Measurements from ENCODE around the gene ACADL. TPM values are rescaled to one million over a fixed set of nuclear protein-coding genes. Genes with fewer than 3 reads are reported as not detected.

The ACADL gene
- total RNA-seq (2014; rRNA removed; shearing (Covaris generic)), result not detected in 2 replicates

DNA sequence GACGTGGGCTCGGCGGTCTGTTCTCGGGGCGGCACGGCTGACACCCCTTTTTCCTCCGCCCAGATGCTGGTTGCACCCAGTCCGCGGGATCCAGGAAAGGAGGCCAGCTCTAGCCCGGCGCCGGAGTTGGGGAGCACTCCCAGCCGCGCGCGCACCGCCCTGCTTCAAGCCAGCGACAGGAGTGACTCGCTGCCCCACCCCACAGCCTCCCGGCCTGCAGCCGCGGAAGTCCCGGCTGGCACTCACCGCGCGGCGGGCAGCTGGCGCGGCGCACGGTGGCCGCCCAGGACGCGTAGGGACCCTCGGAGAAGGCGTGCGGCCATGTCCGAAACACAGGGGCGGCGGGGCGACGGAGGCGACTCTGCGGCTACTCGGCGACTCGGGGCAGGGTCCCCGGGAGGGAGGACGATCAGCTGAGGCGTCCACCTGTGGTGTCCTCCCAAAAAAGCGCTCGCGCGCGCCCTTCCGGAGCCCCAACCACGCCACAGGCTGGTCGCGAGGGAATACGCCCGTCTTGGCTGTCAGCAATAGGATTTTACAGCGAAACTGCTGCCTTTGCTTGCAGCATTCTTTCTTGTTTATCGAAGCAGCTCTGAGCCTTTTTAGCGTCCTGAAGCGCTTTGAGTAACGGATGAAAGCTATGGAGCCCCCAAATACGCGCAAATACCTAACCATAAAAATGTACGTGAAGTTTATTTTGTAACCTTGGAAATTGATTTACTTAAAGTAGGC, at the start of gene ACADL:
Gene ACADL (minus strand): TSS at position 507 of the 732 bp plus-strand sequence. CDS start 184 bp downstream, at position 323.
- peak; percentile 18 for DNase-seq (ENCODE audit: low read depth)

DNA sequence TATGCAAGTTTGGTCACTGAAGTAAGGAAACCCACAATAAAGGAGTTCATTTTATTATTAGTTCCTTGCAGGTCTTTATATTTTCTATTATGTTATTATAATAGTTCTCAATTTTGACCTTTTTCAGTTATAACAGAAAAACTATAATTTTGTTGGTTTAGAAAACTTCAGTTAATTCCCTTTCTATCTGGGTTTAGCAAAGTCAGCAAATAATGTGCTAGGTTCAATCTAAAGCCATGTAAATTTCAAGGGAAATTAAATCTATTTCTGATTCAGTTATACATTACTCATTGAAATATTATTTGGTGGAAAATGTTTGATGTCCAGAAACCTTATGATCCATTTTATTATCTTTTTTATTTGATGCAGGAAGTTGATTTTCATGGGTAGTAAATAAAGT, 46.1 kb upstream of the ACADL start:
- no peak for DNase-seq (ENCODE audit: low read depth)

DNA sequence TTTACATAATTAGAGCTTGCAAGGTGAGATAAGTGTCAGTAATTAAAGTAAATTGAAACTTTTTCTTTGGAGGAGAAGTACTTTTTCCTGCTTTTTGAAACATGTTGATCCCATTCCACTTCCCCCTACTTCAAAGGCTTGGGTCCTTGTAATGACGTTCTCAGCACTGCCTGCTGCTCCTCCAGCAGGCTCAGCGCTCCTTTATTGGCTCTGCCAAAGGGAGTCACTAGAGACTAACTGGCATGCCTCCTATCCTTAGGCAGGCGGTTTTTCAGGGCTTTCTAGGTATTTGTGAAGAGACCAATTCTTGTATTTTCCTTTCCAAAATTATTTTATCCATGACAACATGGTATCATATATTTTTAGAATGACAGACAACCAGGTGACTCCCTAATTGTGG, 43.9 kb upstream of the ACADL start:
- no peak for DNase-seq (ENCODE audit: low read depth)

DNA sequence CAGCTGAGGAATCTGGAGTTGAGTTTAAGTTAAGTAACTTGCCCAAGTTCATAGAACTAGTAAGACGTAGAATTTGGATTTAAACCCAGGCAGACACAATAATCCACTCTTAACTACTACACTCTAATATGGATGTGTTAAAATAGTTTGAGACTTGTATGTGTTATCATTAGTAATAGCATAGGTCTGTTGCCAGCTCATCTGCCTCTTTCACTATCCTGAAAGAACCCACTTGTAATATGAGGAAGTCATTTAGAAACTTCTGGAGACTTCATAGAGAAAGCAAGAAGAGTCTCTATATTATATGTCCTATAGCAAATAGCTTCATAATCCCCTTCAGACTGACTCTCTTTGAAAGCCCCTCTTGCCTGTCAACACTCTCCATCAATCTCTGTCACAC, 43.0 kb upstream of the ACADL start:
- no peak for DNase-seq (ENCODE audit: low read depth)

DNA sequence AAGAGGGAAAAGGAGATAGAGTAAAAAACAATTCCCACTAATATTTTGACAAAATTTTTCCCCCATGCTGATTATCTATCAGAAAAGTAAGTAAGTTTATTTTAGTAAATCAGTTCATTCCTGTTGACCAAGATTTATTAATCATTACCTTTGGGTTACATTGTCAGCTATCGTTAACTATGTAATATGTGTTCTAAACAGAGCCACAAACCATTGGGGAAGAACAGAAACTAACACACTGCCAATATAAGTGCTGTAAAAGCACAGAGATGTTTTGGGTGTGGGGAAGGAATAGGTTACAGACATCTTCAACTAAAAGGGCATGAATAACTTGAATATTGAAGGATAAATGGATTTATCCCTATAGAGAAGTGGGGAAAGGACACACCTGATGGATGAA, 42.5 kb upstream of the ACADL start:
- no peak for DNase-seq (ENCODE audit: low read depth)

DNA sequence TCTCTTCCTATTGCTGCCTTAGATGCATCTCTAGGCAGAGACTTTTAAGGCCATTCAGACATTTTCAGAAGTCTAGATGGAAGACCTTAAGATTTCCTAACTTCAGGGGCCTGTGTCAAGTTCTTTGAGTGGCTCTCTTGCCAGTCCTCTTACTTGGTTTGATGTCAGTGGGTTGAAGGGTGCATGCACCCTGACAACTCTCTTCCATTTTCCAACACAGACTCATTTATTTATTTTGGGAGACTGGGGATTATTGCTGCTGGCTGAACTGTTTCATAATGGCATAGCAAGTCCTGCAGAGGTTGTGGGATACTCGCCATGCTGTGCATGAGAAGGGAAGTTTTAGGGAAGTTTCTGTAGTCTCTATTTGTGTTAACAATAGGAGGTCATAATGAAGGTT, 39.0 kb upstream of the ACADL start:
- no peak for DNase-seq (ENCODE audit: low read depth)

DNA sequence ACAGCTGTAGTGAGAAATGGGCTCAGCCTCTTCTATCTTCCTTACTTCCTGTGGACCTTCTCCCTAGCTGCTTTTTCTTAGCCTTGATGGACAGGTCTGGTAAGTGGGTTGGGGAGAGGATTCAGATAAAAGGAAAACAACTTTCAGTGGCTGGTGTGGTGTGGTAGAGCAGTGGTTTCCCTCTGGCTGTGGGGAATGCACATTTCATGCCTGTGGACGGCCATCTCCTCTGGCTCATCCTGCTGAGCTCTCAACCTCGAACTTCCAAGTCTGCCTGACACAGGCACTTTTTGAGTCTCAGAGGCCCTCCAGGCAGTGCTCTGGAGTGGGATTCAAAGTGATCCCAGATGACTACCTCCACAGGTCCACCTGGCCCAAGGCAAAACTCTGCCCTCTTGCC, 38.6 kb upstream of the ACADL start:
- no peak for DNase-seq (ENCODE audit: low read depth)

DNA sequence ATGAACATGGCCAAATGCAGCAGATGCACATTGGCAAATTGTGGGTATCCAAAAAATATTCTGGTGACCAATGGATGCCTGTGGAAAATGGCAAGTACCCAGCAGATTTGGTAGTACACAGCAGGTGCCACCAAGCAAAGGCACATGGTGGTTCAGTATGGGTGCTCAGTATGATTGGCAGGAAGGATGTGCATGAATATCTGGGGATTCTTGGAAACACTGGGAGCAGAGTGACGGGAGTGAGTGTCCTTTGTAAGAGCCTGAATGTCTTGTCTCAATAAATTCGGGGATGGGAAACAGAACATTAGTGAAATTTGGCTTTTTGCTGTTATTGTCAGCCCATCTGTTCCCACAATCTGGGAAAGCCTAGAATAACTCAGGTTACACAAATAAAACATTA, 36.8 kb upstream of the ACADL start:
- DNase-seq (ENCODE audit: low read depth), result no peak

DNA sequence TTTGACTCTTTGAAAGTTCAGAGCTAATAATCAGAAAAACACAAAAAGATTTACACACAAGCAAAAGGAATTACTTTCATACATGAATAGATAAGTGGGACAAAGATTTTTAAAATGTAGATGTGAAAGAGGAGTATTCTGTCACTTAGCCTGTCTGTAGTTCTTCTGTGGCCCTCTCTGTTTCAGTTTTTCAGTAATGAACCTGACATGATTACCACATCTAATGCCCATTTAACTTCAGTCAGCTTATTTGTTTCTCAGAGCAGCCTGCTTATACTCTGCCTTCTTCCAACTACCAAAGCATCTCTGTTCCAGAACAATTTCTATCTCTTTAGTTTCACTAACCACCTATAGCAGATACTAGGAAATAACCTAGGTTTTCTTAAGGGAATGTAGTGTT, 34.4 kb upstream of the ACADL start:
- DNase-seq (ENCODE audit: low read depth), result no peak

DNA sequence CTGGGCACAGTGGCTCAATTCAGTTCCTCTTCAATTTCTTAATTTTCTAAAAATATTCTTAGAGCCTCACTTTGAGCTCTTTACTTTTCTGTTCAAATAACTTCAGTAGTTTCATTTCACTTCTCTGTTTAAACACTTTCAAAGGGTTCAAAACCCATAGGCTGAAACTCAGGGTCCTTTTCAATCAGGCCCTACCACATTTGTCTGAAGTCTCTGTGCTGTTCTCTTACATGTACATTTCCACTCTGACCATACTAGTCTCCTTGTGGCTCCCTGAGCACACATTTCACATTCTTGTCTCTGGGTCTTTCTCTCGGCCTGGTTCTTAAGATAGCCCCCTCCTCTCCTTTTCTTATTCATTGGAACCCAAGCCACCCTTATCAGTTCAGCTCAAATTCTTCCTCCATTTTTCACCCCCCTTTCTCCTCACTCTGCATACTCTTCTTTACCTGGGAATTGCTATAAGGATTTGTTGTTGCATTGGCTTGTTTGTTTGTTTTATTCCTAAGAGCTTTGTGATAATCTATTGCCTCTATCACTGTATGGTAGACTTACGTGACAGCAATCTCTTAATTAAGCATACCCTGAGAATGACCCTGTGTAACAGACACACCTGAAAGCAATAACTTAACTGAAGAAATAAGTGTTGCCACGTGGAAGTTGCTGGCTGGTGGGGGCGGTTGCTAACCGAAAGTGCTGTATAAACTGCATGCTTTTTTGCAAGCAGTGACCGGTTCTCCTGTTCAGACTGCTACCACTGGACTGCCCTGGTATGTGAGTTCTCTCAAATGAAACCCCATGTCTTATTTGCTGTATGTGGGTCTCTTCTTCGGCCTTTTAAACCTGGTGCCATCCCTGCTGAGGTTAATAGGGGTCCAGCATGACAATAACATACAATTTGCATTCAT, 27.7 kb upstream of the ACADL start:
- no peak for DNase-seq (ENCODE audit: low read depth)

DNA sequence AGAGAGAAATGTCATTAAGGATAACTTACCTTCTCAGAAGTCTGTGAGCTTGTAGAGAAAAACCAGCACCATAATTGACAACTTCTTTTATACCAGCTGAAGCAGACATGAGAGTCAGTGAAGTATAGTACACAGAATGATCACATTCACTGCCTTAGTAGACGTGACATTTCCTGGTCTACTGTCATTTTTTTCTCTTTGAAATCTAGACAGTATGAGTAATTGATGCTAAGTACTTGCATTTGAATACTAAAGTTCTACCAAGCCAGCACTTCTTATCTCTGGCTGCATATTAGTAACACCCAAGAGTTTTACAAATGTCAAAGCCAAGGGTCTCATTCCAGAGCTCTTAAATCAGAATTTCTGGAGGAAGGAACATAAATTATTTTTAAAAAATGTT, 25.4 kb upstream of the ACADL start:
- DNase-seq (ENCODE audit: low read depth), result no peak

DNA sequence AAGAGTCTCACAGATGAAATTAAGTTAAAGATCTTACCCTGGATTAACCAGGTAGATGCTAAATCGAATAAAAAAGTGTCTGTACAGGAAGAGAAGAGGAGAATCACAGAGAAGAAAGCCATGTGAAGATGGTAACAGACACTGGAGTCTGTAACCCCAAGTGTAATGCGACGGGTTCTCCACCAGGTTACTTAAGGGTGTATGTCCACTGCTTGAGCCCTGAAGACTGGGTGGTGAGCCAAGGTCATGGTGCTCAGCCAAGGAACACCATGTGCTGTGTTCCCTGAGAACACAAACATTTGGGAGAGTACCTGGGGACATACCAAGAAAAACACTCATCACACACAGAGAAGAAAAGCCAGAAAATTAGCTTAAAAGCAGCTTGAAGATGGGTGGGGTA, 8.2 kb upstream of the ACADL start:
- DNase-seq (ENCODE audit: low read depth), result no peak

DNA sequence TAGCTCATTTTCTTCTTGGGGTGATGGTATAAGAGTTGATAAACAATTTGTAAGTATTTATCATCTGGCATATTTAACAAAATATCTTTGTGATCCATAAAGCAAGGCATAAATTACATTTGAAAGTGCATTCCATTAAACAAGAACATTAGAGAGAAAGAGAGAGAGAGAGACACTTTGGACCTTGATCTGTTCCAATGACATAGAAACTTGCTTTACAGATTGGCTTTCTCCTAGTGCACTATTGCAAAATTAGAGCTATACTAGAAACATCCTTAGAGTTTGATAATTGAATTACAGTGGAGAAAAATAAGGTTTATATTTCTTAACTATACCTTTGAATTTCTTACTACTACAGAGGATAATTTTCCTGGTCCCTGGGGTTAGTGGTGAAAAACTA, 5.7 kb upstream of the ACADL start:
- no peak for DNase-seq (ENCODE audit: low read depth)

DNA sequence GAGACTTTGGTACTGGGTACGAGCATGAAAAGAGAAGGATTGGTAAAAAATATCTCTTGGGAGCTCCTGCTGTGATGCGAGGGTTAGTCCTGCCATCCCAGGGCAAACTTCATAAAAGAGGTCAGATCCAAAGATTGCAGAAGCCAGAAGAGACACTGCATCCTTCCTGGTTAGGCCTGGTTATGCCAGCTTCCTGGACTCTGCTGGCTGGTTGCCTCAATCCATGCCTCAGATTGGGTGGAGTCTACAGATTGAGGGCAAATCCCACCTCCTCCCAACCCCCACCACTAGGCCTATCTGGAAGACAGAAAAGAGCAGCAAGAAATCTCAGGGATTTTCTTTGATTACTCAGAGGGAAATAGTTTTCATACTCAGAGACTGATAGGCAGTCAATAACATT, 5.3 kb upstream of the ACADL start:
- DNase-seq (ENCODE audit: low read depth), result no peak

DNA sequence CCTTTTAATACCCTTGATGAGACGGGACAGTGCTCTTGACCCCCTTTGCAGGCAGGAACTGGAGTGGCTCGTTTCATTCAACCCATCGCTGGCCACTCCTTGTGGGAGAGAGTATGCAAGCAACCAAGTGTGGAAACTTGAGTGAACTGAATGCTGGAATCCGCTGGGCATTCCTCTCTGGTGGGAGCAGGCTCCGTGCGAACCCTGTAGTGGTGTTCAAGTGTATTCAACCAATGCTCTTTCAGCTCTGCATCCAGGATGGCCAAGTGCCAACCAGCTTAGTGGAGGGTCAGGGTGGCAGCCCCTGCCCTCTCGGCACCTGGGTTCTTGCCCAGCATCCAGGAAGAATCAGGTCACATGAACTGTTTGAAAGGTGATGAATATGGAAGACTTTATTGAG, 3.3 kb upstream of the ACADL start:
- no peak for DNase-seq (ENCODE audit: low read depth)

DNA sequence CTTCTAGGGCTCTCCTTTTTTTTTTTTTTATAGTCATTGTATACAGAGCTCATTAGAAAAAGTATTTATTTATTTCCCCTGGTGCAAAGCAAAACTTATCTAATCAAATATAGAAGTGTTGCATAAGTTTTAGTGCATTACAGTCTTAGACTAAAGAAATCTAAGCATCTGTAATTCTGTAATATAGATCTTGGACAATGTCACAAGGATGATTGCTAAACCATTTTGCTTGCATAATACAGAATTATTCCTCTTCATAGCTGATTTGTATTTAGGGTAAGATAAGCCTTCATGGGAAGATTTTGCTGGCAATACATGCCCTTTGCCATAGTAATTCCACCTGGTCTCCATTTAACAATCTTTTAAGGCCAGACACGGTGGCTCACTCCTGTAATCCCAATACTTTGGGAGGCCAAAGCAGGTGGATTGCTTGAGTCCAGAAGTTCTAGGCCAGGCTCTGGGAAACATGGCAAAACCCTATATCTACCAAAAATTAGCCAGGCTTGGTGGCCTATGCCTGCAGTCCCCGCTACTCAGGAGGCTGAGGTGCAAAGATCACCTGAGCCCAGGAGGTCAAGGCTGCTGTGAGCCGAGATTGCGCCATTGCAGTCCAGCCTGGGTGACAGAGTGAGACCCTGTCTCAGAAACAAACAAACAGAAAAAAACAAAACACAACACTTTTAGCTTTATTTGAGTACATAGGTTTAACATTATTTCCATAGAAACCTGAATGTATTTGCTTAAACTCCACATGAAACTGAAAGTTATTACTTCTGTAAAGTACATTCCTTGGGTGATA, 2.2 kb upstream of the ACADL start:
- no peak for DNase-seq (ENCODE audit: low read depth)

DNA sequence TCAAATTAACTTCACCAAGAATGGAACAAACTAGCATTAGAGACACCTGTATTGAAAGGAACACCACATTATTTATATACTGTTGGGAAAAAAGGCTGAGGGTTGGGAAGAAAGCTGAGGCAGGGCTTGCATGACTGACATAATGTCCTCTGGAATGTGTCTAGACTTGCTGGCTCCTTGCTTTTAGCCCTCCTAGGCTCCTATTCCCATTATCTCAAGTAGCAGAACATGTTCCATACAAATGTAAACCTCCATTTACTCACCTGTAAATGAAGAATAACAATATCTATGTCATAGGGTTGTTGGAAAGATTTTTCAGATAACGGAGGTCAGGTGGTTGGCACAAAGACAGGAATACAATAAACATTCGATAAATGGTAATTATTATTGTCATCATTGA, 976 bp upstream of the ACADL start:
- no peak for DNase-seq (ENCODE audit: low read depth)

DNA sequence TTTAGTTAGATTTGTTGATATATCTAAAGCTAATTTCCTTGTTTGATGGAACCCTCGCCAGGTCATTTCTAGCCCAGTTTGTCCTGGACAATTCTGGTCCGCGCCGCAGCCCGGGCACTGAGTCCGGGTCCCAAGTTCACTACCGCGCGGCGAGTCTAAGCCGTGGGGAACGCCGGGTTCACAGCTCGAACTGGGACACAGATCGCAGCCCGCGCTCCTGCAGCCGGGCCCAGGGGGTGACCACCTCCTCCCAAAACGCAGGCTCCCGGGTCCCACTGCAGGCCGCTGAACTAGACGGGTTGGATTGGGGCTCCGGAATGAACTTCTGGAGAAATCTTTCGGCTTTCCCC, 681 bp downstream of the ACADL start:
- DNase-seq (ENCODE audit: low read depth), result no peak

DNA sequence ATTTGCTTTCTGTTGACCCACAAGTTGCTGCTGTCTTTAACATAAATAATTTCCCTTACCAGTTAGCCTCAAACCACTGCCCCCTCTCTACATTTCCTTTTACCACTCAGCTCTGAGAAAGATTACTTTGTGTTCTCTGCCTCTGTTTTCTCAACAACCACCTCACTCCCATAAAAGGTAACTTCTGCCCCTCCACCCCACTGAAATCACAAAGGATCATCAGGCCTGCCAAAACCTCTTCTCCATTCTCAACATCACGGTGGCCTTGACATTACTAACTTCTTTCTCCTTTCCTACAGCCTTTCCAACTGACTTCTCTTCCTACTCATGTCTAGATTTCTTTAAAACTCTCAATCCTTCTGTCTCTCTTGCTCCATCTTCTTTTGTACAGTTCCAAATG, 10.1 kb downstream of the ACADL start:
- no peak for DNase-seq (ENCODE audit: low read depth)

DNA sequence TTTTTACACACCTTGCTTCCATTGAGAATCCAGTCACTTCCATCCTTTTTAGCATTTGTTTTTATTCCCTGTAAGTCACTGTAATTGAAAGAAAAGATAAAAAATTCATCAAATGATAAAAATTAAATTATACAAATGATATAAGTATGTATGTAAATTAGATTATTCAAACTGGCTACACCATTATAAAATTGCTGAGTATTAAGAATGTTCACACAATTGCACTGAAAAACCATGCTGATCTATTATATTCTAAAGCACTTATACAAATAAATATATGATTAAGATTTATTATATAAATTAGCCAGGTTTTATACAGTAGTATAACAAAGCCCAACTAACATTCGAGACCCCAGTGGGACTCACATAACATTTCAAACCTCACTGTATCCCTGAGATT, 15.1 kb downstream of the ACADL start:
- no peak for DNase-seq (ENCODE audit: low read depth)

DNA sequence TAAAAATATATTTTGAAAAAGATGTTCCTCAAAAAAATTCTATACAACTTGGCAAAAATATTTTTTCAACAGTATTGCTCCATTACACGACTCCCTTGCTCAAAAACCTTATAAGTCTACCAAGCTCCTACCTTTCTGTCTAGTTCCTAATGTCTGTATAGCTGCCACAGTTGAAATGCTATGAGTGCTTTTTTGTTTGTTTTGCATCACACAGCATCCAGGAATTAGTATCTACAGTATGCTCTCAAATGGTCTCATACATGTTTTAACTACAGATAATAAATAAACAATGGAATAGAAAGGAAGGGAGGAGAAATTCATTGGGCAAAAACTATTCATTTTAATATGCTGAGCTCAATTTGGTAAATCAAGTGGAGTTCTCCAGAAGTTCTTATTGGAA, 17.3 kb downstream of the ACADL start:
- DNase-seq (ENCODE audit: low read depth), result no peak

DNA sequence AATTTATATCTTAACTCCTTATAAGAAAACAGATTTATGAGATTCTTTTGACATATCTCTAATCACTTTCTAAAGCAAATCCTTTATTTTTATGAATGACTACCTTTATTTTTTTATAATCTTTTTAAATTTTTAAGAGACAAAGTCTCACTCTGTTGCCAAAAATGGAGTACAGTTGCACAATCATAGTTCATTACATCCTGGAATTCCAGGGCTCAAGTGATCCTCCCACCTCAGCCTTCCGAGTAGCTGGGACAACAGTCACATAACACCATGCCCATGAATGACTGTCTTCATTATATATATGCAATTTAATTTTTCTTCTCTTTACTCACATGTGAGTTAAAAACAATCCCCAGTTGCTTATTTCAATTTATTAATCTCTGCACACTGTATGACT, 21.7 kb downstream of the ACADL start:
- no peak for DNase-seq (ENCODE audit: low read depth)

DNA sequence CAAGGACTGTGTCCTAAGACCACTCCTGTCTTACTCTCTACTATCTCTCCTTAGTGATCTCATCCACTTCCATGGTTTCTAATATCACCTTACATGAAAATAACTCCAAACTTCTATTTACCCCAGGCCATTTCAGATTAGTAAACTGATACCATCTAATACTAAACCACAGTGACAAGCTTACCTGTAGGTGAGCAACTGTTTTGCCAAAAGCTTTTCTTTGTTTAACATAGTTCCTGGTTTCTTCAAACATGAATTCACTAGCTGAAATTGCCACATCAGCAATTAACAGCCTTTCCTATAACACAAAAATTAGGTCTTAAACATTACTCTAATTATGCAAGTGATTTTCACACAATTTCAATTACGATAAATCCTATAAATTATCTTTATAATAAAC, 22.1 kb downstream of the ACADL start:
- no peak for DNase-seq (ENCODE audit: low read depth)
